OCI-M1 (cell line): Measurements from ENCODE around the gene CELF4.

Source experiments
- DNase-seq: peaks from one replicate; lab custom pipeline; 2025; lab: John Stamatoyannopoulos, UW

The CELF4 gene

GRCh38 chr18:37219257-37219656 is 346.3 kb downstream of the CELF4 start:
- DNase-seq: no peak

GRCh38 chr18:37218022-37218590 is 347.5 kb downstream of the CELF4 start:
- DNase-seq: no peak

DNA sequence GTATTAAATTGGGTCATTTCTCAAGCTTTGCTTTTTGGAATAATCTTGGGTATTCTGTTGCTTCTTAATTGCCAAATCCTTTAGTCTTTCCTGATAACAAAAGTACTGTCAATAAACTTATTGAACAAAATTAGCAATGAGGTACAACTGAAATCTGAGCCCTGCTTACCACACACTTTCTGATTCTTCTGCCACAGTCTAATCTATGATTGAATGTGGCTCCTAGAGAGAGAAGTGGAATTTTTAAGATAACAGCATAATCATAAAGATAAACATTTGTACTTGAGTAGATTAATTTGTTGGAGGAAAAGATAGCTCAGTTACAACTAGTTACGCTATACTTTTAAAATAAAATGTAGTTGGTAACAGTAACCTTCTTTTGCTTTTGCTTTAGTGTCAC is 354.8 kb downstream of the CELF4 start:
- no peak for DNase-seq

DNA sequence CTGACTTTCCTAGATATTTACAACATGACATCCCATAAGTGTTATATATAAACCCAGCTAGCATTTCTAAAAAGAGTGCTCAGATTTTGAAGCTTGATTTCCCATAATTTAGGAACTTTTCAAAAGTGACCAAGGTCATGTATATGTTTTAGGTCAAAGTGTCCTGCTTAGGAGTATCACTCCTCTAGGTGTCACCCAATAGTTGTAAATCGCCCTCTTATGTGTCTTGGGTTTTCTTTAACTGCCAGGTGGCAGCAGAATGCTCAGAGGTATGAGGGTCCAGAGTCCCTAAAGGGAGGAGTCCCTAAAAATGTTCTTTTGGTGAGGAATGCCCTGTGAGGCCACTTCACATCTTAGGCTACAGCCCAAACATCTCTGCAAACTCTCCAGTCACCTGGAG is 358.3 kb downstream of the CELF4 start:
- DNase-seq: no peak

DNA sequence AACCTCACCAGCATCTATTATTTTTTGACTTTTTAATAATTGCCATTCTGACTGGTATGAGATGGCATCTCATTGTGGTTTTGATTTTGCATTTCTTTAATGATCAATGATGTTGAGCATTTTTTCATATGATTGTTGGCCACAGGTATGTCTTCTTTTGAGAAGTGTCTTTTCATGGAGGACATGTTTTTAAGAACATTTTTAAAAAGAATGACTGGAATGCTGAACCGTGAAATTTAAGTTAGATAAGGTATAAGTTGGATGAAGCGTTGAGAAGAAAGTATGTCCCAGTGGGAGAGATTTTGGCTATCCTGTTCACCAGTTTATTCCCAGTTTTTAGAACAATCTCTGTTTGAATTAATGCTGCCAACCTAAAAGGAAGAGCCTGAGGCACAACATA is 365.9 kb downstream of the CELF4 start:
- no peak for DNase-seq
